ENCODE results near the gene LRRC73.

Gene LRRC73

GRCh38 chr6:43491750-43492661 lies 18.1 kb downstream of the LRRC73 start:
- no peak for TF ChIP-seq CTCF (IDR thresholded peaks at IDR 0.05)
- DNase-seq (ENCODE audit: low spot score), result no peak
- peak overlapping the region in 1 of 2 donors; percentile 26 for H3K27ac ChIP-seq
- H3K4me3 ChIP-seq, result peak overlapping the region; percentile 33

- Histone ChIP-seq H3K4me3 (no peak overlapping the region), H3K27ac (no peak overlapping the region)
- TF ChIP-seq CTCF (IDR thresholded peaks at IDR 0.05), result no peak
- DNase-seq (ENCODE audit: low spot score), result no peak
These were observed 19.6 kb downstream of the LRRC73 start for GRCh38 chr6:43490523-43490939.

- TF ChIP-seq CTCF (IDR thresholded peaks at IDR 0.05), result no peak
- peak overlapping the region in 1 of 2 donors; percentile 24 for H3K27ac ChIP-seq
- no peak for DNase-seq (ENCODE audit: low spot score)
- H3K4me3 ChIP-seq, result no peak overlapping the region
These were observed 20.7 kb downstream of the LRRC73 start for GRCh38 chr6:43489277-43490072.

GRCh38 chr6:43488667-43489276 lies 21.4 kb downstream of the LRRC73 start:
- no peak for TF ChIP-seq CTCF (IDR thresholded peaks at IDR 0.05)
- peak overlapping the region in 1 of 2 donors; percentile 24 for H3K27ac ChIP-seq
- H3K4me3 ChIP-seq, result no peak overlapping the region
- DNase-seq (ENCODE audit: low spot score), result no peak

GRCh38 chr6:43481591-43482236 lies 28.4 kb downstream of the LRRC73 start:
- H3K27ac ChIP-seq, result no peak overlapping the region
- TF ChIP-seq CTCF (IDR thresholded peaks at IDR 0.05), result no peak
- no peak for DNase-seq (ENCODE audit: low spot score)

GRCh38 chr6:43481075-43481474 lies 29.1 kb downstream of the LRRC73 start:
- TF ChIP-seq CTCF (IDR thresholded peaks at IDR 0.05), result no peak
- DNase-seq (ENCODE audit: low spot score), result no peak
- H3K4me3 ChIP-seq, result no peak overlapping the region
- H3K27ac ChIP-seq, result no peak overlapping the region

More at GRCh38 chr6:43481591-43482236, 28.4 kb downstream of the LRRC73 start:
- no peak overlapping the region for H3K4me3 ChIP-seq

Data from coronary artery (tissue), 2 donors.